WTC11 (cell line): Measurements from ENCODE around the gene EHMT1. TPM values are rescaled to one million over a fixed set of nuclear protein-coding genes. Genes with fewer than 3 reads are reported as not detected.

Source experiments
- ATAC-seq: fragments of 200-7000 bp; cut with Tn5 transposase; 2 replicates; pipeline ENCODE4 v1.10.0; 2021; ENCODE audit warnings: mild to moderate bottlenecking, moderate library complexity
- Bru-seq: library from RNA; stranded (reverse); fragments of 400-500 nt; gene quantifications from one replicate; lab custom pipeline; 2021; lab: Mats Ljungman, UMichigan
- CTCF ChIA-PET: fragments of 300-600 bp; sonication (Branson Sonifier 250); formaldehyde crosslinking; loops from one replicate; lab custom pipeline; 2021; ENCODE audit warnings: antibody characterized with exemption; lab: Charles Lee
- POLR2A ChIA-PET: fragments of 350-600 bp; sonication (Branson Sonifier 250); formaldehyde crosslinking; loops from one replicate; lab custom pipeline; 2021; ENCODE audit warnings: antibody characterized with exemption; lab: Charles Lee
- DNase-seq: peaks from one replicate; pipeline ENCODE4 v3.0.0; 2021; ENCODE audit warnings: low spot score
- H3K27ac Mint-ChIP-seq: 2 replicates; pipeline ENCODE4 v1.8.0; 2021; ENCODE audit warnings: mixed read lengths
- H3K27me3 Mint-ChIP-seq: 2 replicates; pipeline ENCODE4 v1.8.0; 2021; ENCODE audit warnings: low read depth, mild to moderate bottlenecking, moderate library complexity, mixed read lengths
- H3K36me3 Mint-ChIP-seq: 2 replicates; pipeline ENCODE4 v1.8.0; 2021; ENCODE audit warnings: mixed read lengths
- H3K4me1 Mint-ChIP-seq: 2 replicates; pipeline ENCODE4 v1.8.0; 2022; ENCODE audit warnings: mixed read lengths
- H3K4me3 Mint-ChIP-seq: 2 replicates; pipeline ENCODE4 v1.8.0; 2021; ENCODE audit warnings: mild to moderate bottlenecking, moderate library complexity, mixed read lengths
- H3K9me3 Mint-ChIP-seq: 2 replicates; pipeline ENCODE4 v1.8.0; 2021; ENCODE audit warnings: mixed read lengths
- ARID4B ChIP-seq: sonication (generic); formaldehyde crosslinking; IDR thresholded peaks from 2 replicates; pipeline ENCODE4 v1.8.0; 2023; ENCODE audit warnings: missing genetic modification reagents, mild to moderate bottlenecking, borderline replicate concordance
- ATF2 ChIP-seq: sonication (generic); formaldehyde crosslinking; IDR thresholded peaks from 2 replicates; pipeline ENCODE4 v1.8.1; 2022; ENCODE audit warnings: low read depth, missing genetic modification reagents, borderline replicate concordance
- ATF3 ChIP-seq: sonication (generic); formaldehyde crosslinking; conservative IDR thresholded peaks from 2 replicates; pipeline ENCODE4 v1.8.1; 2022; ENCODE audit warnings: mild to moderate bottlenecking, missing genetic modification reagents
- E2F1 ChIP-seq: sonication (generic); formaldehyde crosslinking; IDR thresholded peaks from 2 replicates; pipeline ENCODE4 v1.8.0; 2022; ENCODE audit warnings: mild to moderate bottlenecking, missing genetic modification reagents
- ERG ChIP-seq: fragments of 250-450 bp; sonication (Bioruptor Pico); IDR thresholded peaks from 2 replicates; pipeline ENCODE4 v1.8.0; 2021; ENCODE audit warnings: mild to moderate bottlenecking
- FOXP1 ChIP-seq: sonication (generic); formaldehyde crosslinking; IDR thresholded peaks from 2 replicates; pipeline ENCODE4 v1.8.0; 2022; ENCODE audit warnings: missing genetic modification reagents, mild to moderate bottlenecking, moderate library complexity, borderline replicate concordance
- GABPB1 ChIP-seq: sonication (generic); formaldehyde crosslinking; IDR thresholded peaks from 2 replicates; pipeline ENCODE4 v1.8.1; 2023; ENCODE audit warnings: mild to moderate bottlenecking, missing genetic modification reagents
- HMGA2 ChIP-seq: fragments of 250-450 bp; sonication (Bioruptor Pico); IDR thresholded peaks from 2 replicates; pipeline ENCODE4 v1.4.0; 2021; ENCODE audit warnings: mild to moderate bottlenecking, moderate library complexity
- JUN ChIP-seq: sonication (generic); formaldehyde crosslinking; IDR thresholded peaks from 2 replicates; pipeline ENCODE4 v1.8.0; 2023; ENCODE audit warnings: mild to moderate bottlenecking, missing genetic modification reagents
- MAX ChIP-seq: sonication (generic); formaldehyde crosslinking; IDR thresholded peaks from 2 replicates; pipeline ENCODE4 v1.8.0; 2022; ENCODE audit warnings: mild to moderate bottlenecking, missing genetic modification reagents
- NFYB ChIP-seq: sonication (generic); formaldehyde crosslinking; conservative IDR thresholded peaks from 2 replicates; pipeline ENCODE4 v1.8.0; 2022; ENCODE audit warnings: low read depth, missing genetic modification reagents
- NR2C2 ChIP-seq: sonication (generic); formaldehyde crosslinking; IDR thresholded peaks from 2 replicates; pipeline ENCODE4 v1.8.0; 2022; ENCODE audit warnings: mild to moderate bottlenecking, missing genetic modification reagents
- SP1 ChIP-seq: sonication (generic); formaldehyde crosslinking; conservative IDR thresholded peaks from 2 replicates; pipeline ENCODE4 v1.8.1; 2022; ENCODE audit warnings: missing genetic modification reagents
- STAT6 ChIP-seq: sonication (generic); formaldehyde crosslinking; conservative IDR thresholded peaks from 2 replicates; pipeline ENCODE4 v1.8.1; 2023; ENCODE audit warnings: mild to moderate bottlenecking, low read depth, missing genetic modification reagents, moderate library complexity
- TEAD1 ChIP-seq: sonication (generic); formaldehyde crosslinking; IDR thresholded peaks from 2 replicates; pipeline ENCODE4 v1.8.0; 2022; ENCODE audit warnings: mild to moderate bottlenecking, missing genetic modification reagents
- ZBTB43 ChIP-seq: sonication (generic); formaldehyde crosslinking; IDR thresholded peaks from 2 replicates; pipeline ENCODE4 v1.8.1; 2023; ENCODE audit warnings: mild to moderate bottlenecking, missing genetic modification reagents
- ZNF423 ChIP-seq: fragments of 250-450 bp; sonication (Bioruptor Pico); IDR thresholded peaks from 2 replicates; pipeline ENCODE4 v2.1.2; 2022; ENCODE audit warnings: mild to moderate bottlenecking, moderate library complexity
- ZNF512 ChIP-seq: sonication (generic); formaldehyde crosslinking; IDR thresholded peaks from 2 replicates; pipeline ENCODE4 v1.8.1; 2022; ENCODE audit warnings: missing genetic modification reagents, borderline replicate concordance
- long read RNA-seq, 3 experiments: library from RNA in 1 of 3; library from capped mRNA in 1 of 3; library from polyadenylated mRNA in 1 of 3; unstranded in 2 of 3; stranded (forward) in 1 of 3; transcript quantifications; one replicate each; pipeline ENCODE4 v2.0.0, GENCODE V29; 2021
- total RNA-seq: library from RNA; stranded (reverse); gene quantifications from 3 replicates; pipeline ENCODE4 v1.2.3, GENCODE V29; 2021

Gene EHMT1
- 152 to 170 TPM (median 154 TPM) in 3 replicates for total RNA-seq
- Bru-seq, nascent RNA = percentile 72 among the genes with signal in this experiment
- long read RNA-seq, experiment 1, full-length matches to known transcripts = 95 of 561 reads
- long read RNA-seq, experiment 1, partial matches to known transcripts = 119 of 561 reads
- long read RNA-seq, experiment 1, other reads (novel, unspliced or antisense) = 347 of 561 reads
- long read RNA-seq, experiment 2, full-length matches to known transcripts = 14 of 116 reads
- long read RNA-seq, experiment 2, partial matches to known transcripts = 79 of 116 reads
- long read RNA-seq, experiment 2, other reads (novel, unspliced or antisense) = 23 of 116 reads
- long read RNA-seq, experiment 3, partial matches to known transcripts = 0 of 2 reads
- long read RNA-seq, experiment 3, other reads (novel, unspliced or antisense) = 2 of 2 reads

- H3K36me3 Mint-ChIP-seq = peaks cover 15% of the 10 kb centered on the region
- CTCF ChIA-PET = interaction anchor here (0.5 to 1.8 kb wide), 12 partner anchors 13 to 275 kb away, joined by 3 to 11 read pairs (median 4); partner anchors contain the start of genes ARRDC1 and MRPL41
- DNase-seq (peak; percentile 87), ATAC-seq (peak; percentile 78)
- POLR2A ChIA-PET = interaction anchor here (0.6 to 2.1 kb wide), 8 partner anchors 14 to 53 kb away, joined by 3 to 6 read pairs (median 4); partner anchors contain the start of gene ZMYND19
- H3K9me3 Mint-ChIP-seq = no peaks in the 10 kb centered on the region
- H3K4me3 Mint-ChIP-seq = peak within 1 kb of the TSS; percentile 93
- H3K27me3 Mint-ChIP-seq = no peaks in the 10 kb centered on the region
- H3K27ac Mint-ChIP-seq = peak within 1 kb of the TSS; percentile 89
- peaks cover 27% of the 10 kb centered on the region for H3K4me1 Mint-ChIP-seq
- TF ChIP-seq NR2C2 (CRISPR knock-in tag) = peak; percentile 89
- TF ChIP-seq E2F1 = no peak
- peak; percentile 53; the same call in 1 of the 2 replicates for TF ChIP-seq FOXP1 (CRISPR knock-in tag)
- 0 out of 2 replicates have a peak, but pooled peaks have one; percentile 68 for TF ChIP-seq JUN
- TF ChIP-seq HMGA2 (CRISPR knock-in tag) = no peak
- no peak for TF ChIP-seq ZNF512 (CRISPR knock-in tag)
- TF ChIP-seq STAT6 = no peak
- TF ChIP-seq ARID4B = peak; percentile 80; the same call in 1 of the 2 replicates
- TF ChIP-seq ATF3 (CRISPR knock-in tag) = no peak
- peak; percentile 36; the same call in 1 of the 2 replicates for TF ChIP-seq TEAD1 (CRISPR knock-in tag)
- peak; percentile 32; the same call in 1 of the 2 replicates for TF ChIP-seq NFYB (CRISPR knock-in tag)
- TF ChIP-seq ZBTB43 = no peak
- peak; percentile 70 for TF ChIP-seq SP1 (CRISPR knock-in tag)
- TF ChIP-seq ATF2 (CRISPR knock-in tag) = no peak
- TF ChIP-seq ZNF423 = peak; percentile 66
- peak; percentile 61 for TF ChIP-seq GABPB1 (CRISPR knock-in tag)
- 0 out of 2 replicates have a peak, but pooled peaks have one; percentile 74 for TF ChIP-seq ERG (CRISPR knock-in tag)
- TF ChIP-seq MAX (CRISPR knock-in tag) = peak; percentile 58; the same call in 1 of the 2 replicates
Measured at GRCh38 chr9:137618105-137619067, at the start of gene EHMT1. Gene EHMT1, plus strand, starts transcription at chr9:137619005. Its CDS starts 24 bp downstream, at chr9:137619029.
